Breast epithelium (tissue), 4 donors: Measurements from ENCODE around the gene RSPRY1. TPM values are rescaled to one million over a fixed set of nuclear protein-coding genes. Genes with fewer than 3 reads are reported as not detected.

Experiments
- DNase-seq, 2 donors: peaks; one replicate each; pipeline ENCODE4 v3.0.0-alpha.2; 2019; ENCODE audit warnings: low spot score in 2 of 2
- H3K27ac ChIP-seq, 2 donors: fragments of 200-600 bp; sonication (generic) in 1 of 2; one replicate each; pipeline ENCODE4 v1.5.1; 2016 to 2019; ENCODE audit warnings: mild to moderate bottlenecking in 1 of 2
- H3K27me3 ChIP-seq, 2 donors: fragments of 200-600 bp; sonication (generic) in 1 of 2; one replicate each; pipeline versions ENCODE4 v1.5.1 to v1.6.0; 2017 to 2019; ENCODE audit warnings: control low read depth in 1 of 2, mild to moderate bottlenecking in 1 of 2
- H3K36me3 ChIP-seq: fragments of 200-600 bp; one replicate; pipeline ENCODE4 v1.5.1; 2019
- H3K4me1 ChIP-seq, 2 donors: fragments of 200-600 bp; sonication (generic); one replicate each; pipeline ENCODE4 v1.5.1; 2016 to 2019; ENCODE audit warnings: control low read depth in 1 of 2
- H3K4me3 ChIP-seq, 3 donors: fragments of 200-600 bp; sonication (generic); 1 replicate in 2 of 3; 2 replicates in 1 of 3; pipeline ENCODE4 v1.5.1; 2016 to 2019; ENCODE audit warnings: mild to moderate bottlenecking in 3 of 3, moderate library complexity in 2 of 3
- H3K9me3 ChIP-seq, 2 donors: fragments of 200-600 bp; sonication (generic) in 1 of 2; one replicate each; pipeline ENCODE4 v1.5.1; 2016 to 2019; ENCODE audit warnings: control low read depth in 1 of 2
- CTCF ChIP-seq, 3 donors: fragments of 450-650 bp; IDR thresholded peaks; one replicate each; pipeline ENCODE4 v1.5.1; 2016 to 2017; ENCODE audit warnings: antibody characterized with exemption in 3 of 3, mild to moderate bottlenecking in 3 of 3, moderate library complexity in 3 of 3
- POLR2A ChIP-seq: fragments of 450-650 bp; IDR thresholded peaks from one replicate; pipeline ENCODE4 v1.6.1; 2016; ENCODE audit warnings: antibody characterized with exemption, mild to moderate bottlenecking, moderate library complexity
- POLR2AphosphoS5 ChIP-seq, 3 donors: sonication (generic); formaldehyde crosslinking; IDR thresholded peaks; one replicate each; pipeline ENCODE4 v1.6.1; 2017; ENCODE audit warnings: antibody characterized with exemption in 3 of 3
- intact Hi-C: fragments of 100-400 bp; cut with DNase I; formaldehyde crosslinking; loops from one replicate; pipeline ENCODE4 v1.15.1; 2023; ENCODE audit warnings: low total_unique reads
- total RNA-seq, 3 donors: library from RNA; depleted of rRNA; stranded (reverse); fragments of >200 nt; gene quantifications; one replicate each; pipeline ENCODE4 v1.1.0, GENCODE V29; 2016

Gene RSPRY1
- total RNA-seq, 3 donors from 2014 or later: 26.4 to 52.4 (median 34.4) TPM

- Histone ChIP-seq H3K27ac (no peak overlapping the region), H3K36me3 (no peaks in the 10 kb centered on the region)
Measured at GRCh38 chr16:57204675-57205074, 18.5 kb downstream of the RSPRY1 start.

GRCh38 chr16:57208926-57209325 lies 22.8 kb downstream of the RSPRY1 start:
- H3K36me3 ChIP-seq: no peaks in the 10 kb centered on the region
- TF ChIP-seq POLR2AphosphoS5 (IDR thresholded peaks at IDR 0.05): no peak
- no peak for TF ChIP-seq CTCF (IDR thresholded peaks at IDR 0.05)
- TF ChIP-seq POLR2A: no peak
- H3K4me3 ChIP-seq: no peak overlapping the region
- intact Hi-C loops: no loop called here
- no peak overlapping the region for H3K27ac ChIP-seq
- no peaks in the 10 kb centered on the region for H3K27me3 ChIP-seq
- no peaks in the 10 kb centered on the region for H3K9me3 ChIP-seq
- no peak for DNase-seq
- no peaks in the 10 kb centered on the region for H3K4me1 ChIP-seq

More at GRCh38 chr16:57204675-57205074, 18.5 kb downstream of the RSPRY1 start:
- Histone ChIP-seq H3K9me3 (no peaks in the 10 kb centered on the region), H3K4me3 (no peak overlapping the region), H3K4me1 (no peaks in the 10 kb centered on the region), H3K27me3 (no peaks in the 10 kb centered on the region)
- intact Hi-C loops: no loop called here
- TF ChIP-seq CTCF (IDR thresholded peaks at IDR 0.05): no peak
- TF ChIP-seq POLR2A: no peak
- no peak for TF ChIP-seq POLR2AphosphoS5 (IDR thresholded peaks at IDR 0.05)
- no peak for DNase-seq

- no peak overlapping the region for H3K27ac ChIP-seq
- no peaks in the 10 kb centered on the region for H3K9me3 ChIP-seq
- no peak for DNase-seq
- no peak overlapping the region for H3K4me3 ChIP-seq
- intact Hi-C loops: no loop called here
- H3K27me3 ChIP-seq: no peaks in the 10 kb centered on the region
- TF ChIP-seq POLR2A (no peak), POLR2AphosphoS5 (IDR thresholded peaks at IDR 0.05) (no peak), CTCF (IDR thresholded peaks at IDR 0.05) (no peak)
- no peaks in the 10 kb centered on the region for H3K4me1 ChIP-seq
- no peaks in the 10 kb centered on the region for H3K36me3 ChIP-seq
Measured at GRCh38 chr16:57209780-57210179, 23.7 kb downstream of the RSPRY1 start.

GRCh38 chr16:57213462-57213861 lies 27.3 kb downstream of the RSPRY1 start:
- H3K4me3 ChIP-seq: no peak overlapping the region
- H3K27ac ChIP-seq: no peak overlapping the region
- H3K36me3 ChIP-seq: peaks cover 21% of the 10 kb centered on the region
- no peaks in the 10 kb centered on the region for H3K27me3 ChIP-seq
- no peak for DNase-seq
- TF ChIP-seq POLR2A (no peak), POLR2AphosphoS5 (IDR thresholded peaks at IDR 0.05) (no peak), CTCF (IDR thresholded peaks at IDR 0.05) (no peak)
- intact Hi-C loops: no loop called here
- H3K9me3 ChIP-seq: peaks cover 0 to 6% of the 10 kb centered on the region in 2 donors
- no peaks in the 10 kb centered on the region for H3K4me1 ChIP-seq

GRCh38 chr16:57216968-57217367 lies 30.8 kb downstream of the RSPRY1 start:
- Histone ChIP-seq H3K4me1 (no peaks in the 10 kb centered on the region), H3K4me3 (no peak overlapping the region), H3K9me3 (peaks cover 0 to 6% of the 10 kb centered on the region in 2 donors), H3K27me3 (no peaks in the 10 kb centered on the region), H3K36me3 (peaks cover 21% of the 10 kb centered on the region), H3K27ac (no peak overlapping the region)
- no peak for DNase-seq
- TF ChIP-seq POLR2AphosphoS5 (IDR thresholded peaks at IDR 0.05) (no peak), CTCF (IDR thresholded peaks at IDR 0.05) (no peak)
- intact Hi-C loops: no loop called here
